Measurements from ENCODE around the gene LASP1NB.

Gene LASP1NB

GRCh38 chr17:38958756-38959155 is 33.3 kb downstream of the LASP1NB start:
- intact Hi-C loops (cut with DNase I) = no loop called here
- DNase-seq = no peak
- no peak for TF ChIP-seq POLR2A (IDR thresholded peaks at IDR 0.05)
- H3K4me3 ChIP-seq = no peak overlapping the region
- H3K9me3 ChIP-seq (replicated peaks in 1 of 3) = no peaks in the 10 kb centered on the region
- no peaks in the 10 kb centered on the region for H3K27me3 ChIP-seq
- H3K27ac ChIP-seq = no peak overlapping the region
- H3K4me1 ChIP-seq (replicated peaks in 1 of 2) = no peaks in the 10 kb centered on the region
- H3K36me3 ChIP-seq (replicated peaks in 1 of 2) = no peaks in the 10 kb centered on the region

- WGBS, 4 donors = 70 to 83% (median 77%) methylated on average over 3 of the region's 3 CpGs
- Histone ChIP-seq H3K36me3 (replicated peaks in 1 of 2) (no peaks in the 10 kb centered on the region), H3K9me3 (replicated peaks in 1 of 3) (no peaks in the 10 kb centered on the region), H3K4me1 (replicated peaks in 1 of 2) (no peaks in the 10 kb centered on the region), H3K27me3 (no peaks in the 10 kb centered on the region), H3K27ac (no peak overlapping the region), H3K4me3 (no peak overlapping the region)
- intact Hi-C loops (cut with DNase I) = no loop called here
- no peak for DNase-seq
- TF ChIP-seq POLR2A (IDR thresholded peaks at IDR 0.05) = no peak
- no peak for TF ChIP-seq CTCF (IDR thresholded peaks at IDR 0.05)
Observed at GRCh38 chr17:38959508-38959907, 34.1 kb downstream of the LASP1NB start.

GRCh38 chr17:38960402-38960801 is 35.0 kb downstream of the LASP1NB start:
- TF ChIP-seq CTCF (IDR thresholded peaks at IDR 0.05) (no peak), POLR2A (IDR thresholded peaks at IDR 0.05) (no peak)
- no peaks in the 10 kb centered on the region for H3K9me3 ChIP-seq (replicated peaks in 1 of 3)
- whole genome bisulfite sequencing, 4 donors = 83 to 87% (median 83%) methylated on average over 5 of the region's 5 CpGs
- no peak for DNase-seq
- H3K27me3 ChIP-seq = no peaks in the 10 kb centered on the region
- no peak overlapping the region for H3K27ac ChIP-seq
- intact Hi-C loops (cut with DNase I) = no loop called here
- H3K4me3 ChIP-seq = no peak overlapping the region
- no peaks in the 10 kb centered on the region for H3K4me1 ChIP-seq (replicated peaks in 1 of 2)
- no peaks in the 10 kb centered on the region for H3K36me3 ChIP-seq (replicated peaks in 1 of 2)

GRCh38 chr17:38961413-38961812 is 36.0 kb downstream of the LASP1NB start:
- H3K27me3 ChIP-seq = no peaks in the 10 kb centered on the region
- WGBS, 4 donors = 49 to 63% (median 54%) methylated on average over 4 of the region's 4 CpGs
- no peaks in the 10 kb centered on the region for H3K4me1 ChIP-seq (replicated peaks in 1 of 2)
- no peaks in the 10 kb centered on the region for H3K9me3 ChIP-seq (replicated peaks in 1 of 3)
- H3K27ac ChIP-seq = no peak overlapping the region
- no peak for DNase-seq
- TF ChIP-seq POLR2A (IDR thresholded peaks at IDR 0.05) (no peak), CTCF (IDR thresholded peaks at IDR 0.05) (no peak)
- no peak overlapping the region for H3K4me3 ChIP-seq
- H3K36me3 ChIP-seq (replicated peaks in 1 of 2) = no peaks in the 10 kb centered on the region
- intact Hi-C loops (cut with DNase I) = no loop called here

- H3K27me3 ChIP-seq = no peaks in the 10 kb centered on the region
- H3K9me3 ChIP-seq (replicated peaks in 1 of 3) = no peaks in the 10 kb centered on the region
- H3K36me3 ChIP-seq (replicated peaks in 1 of 2) = no peaks in the 10 kb centered on the region
- peak in 2 of 6 experiments; percentile 18 to 35 for TF ChIP-seq CTCF (IDR thresholded peaks at IDR 0.05)
- TF ChIP-seq POLR2A (IDR thresholded peaks at IDR 0.05) = no peak
- peak within 1 kb of the TSS in 2 of 5 donors; percentile 36 to 61 for H3K27ac ChIP-seq
- H3K4me1 ChIP-seq (replicated peaks in 1 of 2) = no peaks in the 10 kb centered on the region
- 26 to 56% (median 31%) methylated on average over 13 to 21 of the region's 21 CpGs for WGBS, 4 donors
- intact Hi-C loops (cut with DNase I) = no loop called here
- no peak within 1 kb of the TSS for H3K4me3 ChIP-seq
- DNase-seq = peak; percentile 77 to 95 (median 83)
Observed at GRCh38 chr17:38967290-38967738, 41.9 kb downstream of the LASP1NB start, which contains the start of gene FBXO47. FBXO47 (minus strand) TSS chr17:38967403; CDS start chr17:38963025, 4,378 bp downstream.
